ENCODE measurements around the gene CLDN11. TPM values are rescaled to one million over a fixed set of nuclear protein-coding genes. Genes with fewer than 3 reads are reported as not detected.

The CLDN11 gene
- total RNA-seq, 2 experiments from 2014 or later: not detected

- H3K4me1 Mint-ChIP-seq (ENCODE audit: low read depth): peaks cover 2% of the 10 kb centered on the region
- CTCF ChIA-PET: no interaction called here
- H3K27me3 Mint-ChIP-seq (ENCODE audit: low read depth): peaks cover 16% of the 10 kb centered on the region
- no peaks in the 10 kb centered on the region for H3K36me3 Mint-ChIP-seq (ENCODE audit: low read depth)
- H3K9me3 Mint-ChIP-seq (ENCODE audit: insufficient read depth): no peaks in the 10 kb centered on the region
- POLR2A ChIA-PET: interaction anchor here (0.6 kb wide), 1 partner anchor 488 kb away, joined by 3 read pairs; no protein-coding TSS in a partner anchor
- no peak for DNase-seq
- no peak overlapping the region for H3K27ac Mint-ChIP-seq
- no peak for ATAC-seq
- H3K4me3 Mint-ChIP-seq: no peak overlapping the region
These were observed 56.5 kb downstream of the CLDN11 start for GRCh38 chr3:170475092-170475685.

DNA sequence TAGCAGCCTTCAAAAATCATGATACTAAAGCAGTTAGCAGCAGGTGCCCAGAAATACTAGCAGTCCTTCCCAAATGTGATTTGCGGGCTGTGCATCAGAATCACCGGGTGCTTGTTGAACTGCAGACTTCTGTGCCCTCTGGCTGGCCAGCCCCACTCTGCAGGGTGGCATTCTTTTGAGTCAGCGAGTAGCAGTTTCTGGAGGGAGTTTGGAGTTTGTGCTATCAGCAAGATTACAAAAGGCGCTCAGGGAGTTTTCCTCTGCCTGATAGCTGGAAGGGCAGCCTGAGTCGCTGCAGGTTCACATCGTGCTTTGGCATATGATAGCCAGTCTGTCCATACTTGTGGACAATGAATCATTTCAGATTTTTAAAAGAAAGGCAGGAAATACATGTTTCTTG, 57.6 kb downstream of the CLDN11 start:
- ChIA-PET CTCF (no interaction called here), POLR2A (no interaction called here)
- Mint-ChIP-seq H3K9me3 (ENCODE audit: insufficient read depth) (no peaks in the 10 kb centered on the region), H3K36me3 (ENCODE audit: low read depth) (no peaks in the 10 kb centered on the region), H3K4me1 (ENCODE audit: low read depth) (peaks cover 3% of the 10 kb centered on the region), H3K27ac (no peak overlapping the region), H3K27me3 (ENCODE audit: low read depth) (peaks cover 6% of the 10 kb centered on the region), H3K4me3 (no peak overlapping the region)
- DNase-seq (no peak), ATAC-seq (no peak)

DNA sequence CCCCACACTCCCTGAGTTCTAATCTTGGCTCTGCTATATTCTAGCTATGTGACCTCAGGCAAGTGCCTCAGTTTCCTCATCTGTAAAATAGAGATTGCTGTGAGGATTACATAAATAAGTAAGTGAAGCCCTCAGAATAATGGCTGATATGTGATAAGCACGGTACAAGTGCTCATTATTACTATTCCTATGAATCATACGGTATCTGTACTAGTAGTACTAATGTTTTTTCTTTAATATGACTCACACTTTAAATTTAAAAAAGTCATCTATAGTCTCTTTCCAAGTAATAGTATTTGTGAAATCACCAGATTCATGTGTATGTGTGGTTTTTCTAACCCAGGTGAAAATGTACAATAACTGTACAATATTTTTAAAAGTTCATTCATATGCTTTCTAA, 58.7 kb downstream of the CLDN11 start:
- Mint-ChIP-seq H3K4me1 (ENCODE audit: low read depth) (peaks cover 3% of the 10 kb centered on the region), H3K27ac (no peak overlapping the region), H3K36me3 (ENCODE audit: low read depth) (no peaks in the 10 kb centered on the region), H3K27me3 (ENCODE audit: low read depth) (peaks cover 6% of the 10 kb centered on the region), H3K4me3 (no peak overlapping the region), H3K9me3 (ENCODE audit: insufficient read depth) (no peaks in the 10 kb centered on the region)
- ATAC-seq: no peak
- ChIA-PET CTCF (no interaction called here), POLR2A (no interaction called here)
- DNase-seq: no peak

GRCh38 chr3:170480111-170480510, 61.4 kb downstream of the CLDN11 start:
- no peak overlapping the region for H3K4me3 Mint-ChIP-seq
- H3K9me3 Mint-ChIP-seq (ENCODE audit: insufficient read depth): no peaks in the 10 kb centered on the region
- ATAC-seq: no peak
- no peaks in the 10 kb centered on the region for H3K27me3 Mint-ChIP-seq (ENCODE audit: low read depth)
- DNase-seq: no peak
- POLR2A ChIA-PET: no interaction called here
- CTCF ChIA-PET: no interaction called here
- H3K4me1 Mint-ChIP-seq (ENCODE audit: low read depth): peaks cover 3% of the 10 kb centered on the region
- no peaks in the 10 kb centered on the region for H3K36me3 Mint-ChIP-seq (ENCODE audit: low read depth)
- no peak overlapping the region for H3K27ac Mint-ChIP-seq

- Mint-ChIP-seq H3K9me3 (ENCODE audit: insufficient read depth) (no peaks in the 10 kb centered on the region), H3K36me3 (ENCODE audit: low read depth) (no peaks in the 10 kb centered on the region), H3K4me3 (no peak overlapping the region), H3K27ac (no peak overlapping the region), H3K4me1 (ENCODE audit: low read depth) (peaks cover 3% of the 10 kb centered on the region), H3K27me3 (ENCODE audit: low read depth) (peaks cover 8% of the 10 kb centered on the region)
- ChIA-PET POLR2A (no interaction called here), CTCF (no interaction called here)
- ATAC-seq (no peak), DNase-seq (no peak)
These were observed 63.5 kb downstream of the CLDN11 start for GRCh38 chr3:170482199-170482598.

- no peak for DNase-seq
- H3K27me3 Mint-ChIP-seq (ENCODE audit: low read depth): peaks cover 12% of the 10 kb centered on the region
- peaks cover 3% of the 10 kb centered on the region for H3K4me1 Mint-ChIP-seq (ENCODE audit: low read depth)
- no peaks in the 10 kb centered on the region for H3K36me3 Mint-ChIP-seq (ENCODE audit: low read depth)
- POLR2A ChIA-PET: no interaction called here
- CTCF ChIA-PET: no interaction called here
- no peaks in the 10 kb centered on the region for H3K9me3 Mint-ChIP-seq (ENCODE audit: insufficient read depth)
- no peak for ATAC-seq
- no peak overlapping the region for H3K27ac Mint-ChIP-seq
- no peak overlapping the region for H3K4me3 Mint-ChIP-seq
These were observed 65.0 kb downstream of the CLDN11 start for GRCh38 chr3:170483485-170484262.

Small RNAs within 50 kb of the gene (microRNA-seq; reads per million reads assigned to microRNA genes)
- not detected for gene MIR6828

Other genes with a start within 250 kb of the CLDN11 start
- gene PHC3, start 237.1 kb upstream of the CLDN11 start, total RNA-seq: 10 to 100 TPM; 54.0 to 68.1 TPM
- 10 to 100 TPM; 17.0 to 19.5 TPM for gene PRKCI, start 196.4 kb upstream of the CLDN11 start, total RNA-seq
- gene SKIL, start 61.2 kb upstream of the CLDN11 start, total RNA-seq: 1 to 10 TPM; 6.7 to 6.9 TPM
- gene SLC7A14, start 167.2 kb downstream of the CLDN11 start, total RNA-seq: not detected

Data from activated CD8-positive, alpha-beta T cell treated with anti-CD3 and anti-CD28 coated beads, Interleukin-2, amount 10 ng/mL, durations not matched to agents 7 days and 5 days (primary cell).